Glomerular visceral epithelial cell (primary cell): ENCODE data around the gene DCDC1.

Source experiments
- DNase-seq: peaks from one replicate; pipeline ENCODE4 v3.0.0-alpha.2; 2016; ENCODE audit errors: extremely low spot score

DCDC1 gene

GRCh38 chr11:31231601-31232000 is 137.9 kb downstream of the DCDC1 start:
- no peak for DNase-seq

DNA sequence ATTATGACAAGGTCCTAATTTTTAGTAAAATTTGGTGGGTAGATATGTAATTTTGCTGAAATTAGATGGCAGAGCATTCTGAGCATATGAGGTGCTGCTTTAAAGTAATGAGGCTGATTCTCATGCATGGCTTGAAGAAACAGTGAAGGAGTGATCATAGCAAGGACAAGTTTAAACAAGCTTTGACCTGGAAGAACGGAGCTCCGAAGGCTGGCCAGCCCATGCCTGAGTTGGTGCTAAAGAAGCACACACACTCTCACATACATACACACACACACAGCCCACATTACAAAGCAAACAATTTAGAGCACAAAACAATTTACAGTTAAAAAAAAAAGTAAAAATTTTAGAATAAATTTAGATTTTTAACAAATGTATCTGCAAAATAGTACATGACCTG is 150.7 kb downstream of the DCDC1 start:
- DNase-seq = no peak

DNA sequence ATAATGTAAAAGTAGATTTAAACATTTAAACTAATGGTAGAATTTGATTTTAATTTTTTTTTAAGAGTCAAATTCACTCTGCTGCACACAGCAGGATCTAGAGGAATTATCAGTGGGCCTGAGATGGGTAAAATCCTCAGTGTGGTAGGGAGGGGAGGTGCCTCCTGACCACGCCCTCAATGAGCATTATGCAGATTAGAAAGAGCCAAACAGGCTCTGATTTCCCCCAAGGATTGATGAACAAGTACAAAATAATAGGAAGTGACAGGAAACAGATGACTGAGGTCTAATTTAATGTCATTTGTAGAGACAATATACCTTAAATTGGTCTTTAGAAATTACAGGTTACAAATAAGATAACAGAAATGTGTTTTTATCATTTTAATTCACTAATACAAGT is 155.2 kb downstream of the DCDC1 start:
- DNase-seq = no peak

DNA sequence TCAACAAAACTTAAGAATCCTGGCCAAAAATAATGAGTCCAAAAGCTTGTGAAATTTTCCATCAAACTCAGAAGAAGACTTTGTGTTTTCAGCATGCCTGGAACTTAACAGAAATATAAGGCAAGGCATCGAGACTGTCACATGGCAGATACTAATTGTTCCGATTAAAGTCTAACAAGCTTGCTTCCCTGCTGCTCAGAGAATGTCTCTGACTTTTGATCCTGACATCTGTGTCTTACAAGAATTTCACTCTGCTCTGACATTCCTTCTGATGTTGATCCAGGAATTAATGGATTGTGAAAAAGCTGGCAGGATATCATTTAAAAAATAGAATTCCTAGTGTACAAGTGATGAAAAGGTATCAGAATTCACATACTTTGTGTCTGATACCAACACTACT is 170.2 kb downstream of the DCDC1 start:
- DNase-seq = no peak

DNA sequence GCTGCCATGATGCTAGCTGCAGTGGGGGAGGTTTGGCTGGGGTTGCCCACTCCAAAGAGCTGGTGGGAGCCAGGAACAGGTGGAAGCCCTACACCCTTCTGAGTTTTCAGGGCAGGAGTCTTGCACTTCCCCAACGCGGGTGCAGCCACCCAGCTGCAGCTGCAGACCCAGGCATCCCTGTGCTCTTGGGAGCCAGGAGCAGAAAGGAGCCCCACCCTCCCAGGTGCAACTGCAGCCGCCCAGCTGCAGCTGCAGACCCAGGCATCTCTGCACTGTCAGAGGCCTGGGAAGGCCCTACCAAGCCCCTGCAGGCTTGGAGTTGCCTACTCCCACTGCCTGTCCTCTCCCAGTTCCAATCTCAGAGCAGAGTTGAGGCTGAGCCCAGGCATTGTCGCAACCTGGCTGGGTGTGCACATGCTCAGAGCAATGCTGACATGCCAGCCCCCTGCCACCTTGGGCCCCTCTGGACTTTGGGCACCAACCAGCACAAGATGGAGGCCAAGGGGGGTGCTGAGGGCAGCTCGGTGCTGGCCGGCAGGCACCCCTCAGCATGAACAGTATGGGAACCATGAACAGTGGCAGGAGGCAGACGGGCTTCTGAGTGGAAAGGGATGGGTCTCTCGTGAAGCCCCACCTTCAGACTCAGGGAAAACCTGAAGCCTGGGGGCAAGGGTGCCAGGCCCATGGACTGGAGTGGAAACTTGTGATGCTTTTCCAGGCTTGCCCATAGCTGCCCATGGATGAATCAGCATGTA is 195.4 kb downstream of the DCDC1 start:
- no peak for DNase-seq

DNA sequence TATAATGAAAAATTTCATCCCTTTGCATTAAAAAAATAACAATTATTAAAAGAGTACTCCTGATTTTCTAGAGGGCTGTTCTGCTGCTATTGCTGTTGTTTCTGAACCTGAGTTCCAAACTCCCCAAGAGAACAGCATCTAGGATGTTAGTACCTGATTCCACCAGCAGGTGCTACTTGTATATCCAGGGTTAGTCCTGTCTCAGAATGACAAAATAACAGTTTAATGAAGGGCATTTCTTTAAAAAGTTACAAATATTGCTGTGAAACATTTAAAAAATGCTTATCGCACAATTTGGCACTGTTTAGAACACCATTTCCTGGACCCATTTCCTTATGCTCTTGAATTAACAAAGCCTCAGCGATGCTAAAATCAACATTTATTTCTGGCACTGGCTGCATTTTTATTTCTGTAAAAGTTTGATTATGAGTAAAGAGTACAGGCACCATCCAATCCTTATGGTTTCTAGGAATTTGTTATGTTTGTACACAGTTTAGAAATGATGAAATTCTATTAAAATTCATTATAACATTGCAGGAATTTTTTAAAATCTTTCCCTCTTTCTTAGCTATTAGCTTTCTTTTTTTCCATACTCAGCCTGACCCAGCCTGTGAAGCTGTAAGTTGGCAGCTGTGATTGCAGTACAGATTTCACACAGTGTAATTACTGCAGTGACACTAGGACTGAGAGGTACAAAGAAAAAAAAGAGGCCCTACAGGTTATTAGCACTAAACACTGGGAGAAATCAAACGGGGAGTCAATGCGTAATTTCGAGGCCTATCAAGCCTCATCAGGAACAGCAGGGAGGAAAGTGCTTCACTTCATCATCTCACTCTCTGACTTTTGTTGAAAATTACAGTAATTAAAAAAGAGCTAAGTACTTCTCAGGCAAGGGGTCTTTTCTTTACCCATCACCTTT is 208.8 kb downstream of the DCDC1 start:
- DNase-seq = no peak

GRCh38 chr11:31150841-31151240 is 218.7 kb downstream of the DCDC1 start:
- DNase-seq = no peak

DNA sequence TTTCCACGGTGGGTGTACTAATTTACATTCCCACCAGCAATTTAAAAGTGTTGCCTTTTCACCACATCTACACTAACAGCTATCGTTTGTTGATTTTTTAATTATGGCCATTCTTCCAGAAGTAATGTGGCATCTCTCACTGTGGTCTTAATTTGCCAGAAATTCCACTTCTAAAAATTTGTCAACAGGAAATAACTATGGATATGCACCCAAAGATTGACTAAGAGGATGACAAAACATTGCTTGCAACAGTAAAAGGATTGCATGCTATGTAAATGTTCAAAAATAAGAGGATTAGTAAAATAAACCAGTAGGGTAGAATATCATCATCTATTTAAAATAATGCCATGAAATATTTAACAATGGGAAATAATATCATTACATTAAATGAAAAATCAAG is 219.5 kb downstream of the DCDC1 start:
- no peak for DNase-seq

- DNase-seq = no peak
These were observed 227.8 kb downstream of the DCDC1 start for GRCh38 chr11:31141789-31142188.

DNA sequence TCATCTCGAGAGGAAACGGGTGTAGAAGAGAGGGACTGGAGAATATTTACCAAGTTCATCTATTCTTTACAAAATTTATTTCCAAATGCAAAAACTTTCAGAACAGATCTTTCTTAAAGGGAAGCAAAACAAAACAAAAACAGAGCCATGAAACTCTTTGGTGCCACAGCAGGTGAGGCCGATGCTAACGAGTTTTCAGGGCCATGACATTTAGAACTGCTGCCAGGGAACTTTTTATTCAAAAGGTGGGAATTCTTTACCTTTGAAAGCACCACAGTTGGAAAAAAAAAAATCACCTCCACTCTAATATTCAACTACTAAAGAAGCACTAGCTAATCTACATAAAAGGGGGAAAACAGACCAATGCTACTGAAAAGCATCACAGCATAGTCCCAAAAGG is 230.1 kb downstream of the DCDC1 start:
- DNase-seq = no peak

DNA sequence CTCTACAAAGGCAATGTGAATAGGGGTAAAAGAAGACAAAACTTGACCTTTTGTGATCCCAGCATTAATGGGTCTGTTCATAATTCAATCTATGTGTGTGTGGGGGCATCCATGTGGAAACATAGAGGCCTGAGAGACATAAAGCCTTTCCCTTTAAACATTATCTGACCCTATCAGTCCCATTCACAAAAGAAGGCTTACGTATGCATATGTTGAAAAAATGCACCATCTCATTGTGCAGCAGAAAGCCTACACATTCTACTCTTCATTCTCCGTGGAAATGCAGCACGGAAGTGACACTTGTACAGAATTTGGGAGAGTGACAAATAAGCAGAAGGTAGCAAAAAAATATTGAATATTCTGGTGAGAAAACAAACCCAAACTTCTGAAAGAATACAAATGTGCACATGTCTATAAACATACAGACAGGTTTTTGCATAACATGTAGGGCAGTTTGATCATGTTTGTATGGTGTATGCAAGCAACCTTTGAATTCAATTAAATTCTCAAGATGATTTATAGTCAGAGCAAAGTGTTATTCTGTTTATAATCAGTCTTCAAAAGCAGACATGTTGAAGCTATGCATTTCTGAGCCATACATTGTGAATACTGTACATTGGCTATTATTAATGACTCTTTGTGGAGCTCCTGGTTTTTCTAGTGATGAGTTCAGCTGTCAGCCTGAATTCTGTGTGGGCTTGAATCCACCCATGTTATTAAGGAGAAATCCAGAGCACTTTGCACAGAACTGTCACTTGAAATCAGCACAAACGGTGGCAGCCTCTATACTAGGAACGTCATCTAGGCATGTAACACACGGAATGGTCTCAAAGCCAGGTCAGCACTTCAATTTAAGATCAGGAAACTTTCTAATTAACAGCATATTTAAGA is 236.8 kb downstream of the DCDC1 start:
- no peak for DNase-seq

- no peak for DNase-seq
These were observed 237.8 kb downstream of the DCDC1 start for GRCh38 chr11:31131760-31132159.

GRCh38 chr11:31127290-31127689 is 242.2 kb downstream of the DCDC1 start:
- no peak for DNase-seq

GRCh38 chr11:31120428-31120827 is 249.1 kb downstream of the DCDC1 start:
- DNase-seq = no peak

DNA sequence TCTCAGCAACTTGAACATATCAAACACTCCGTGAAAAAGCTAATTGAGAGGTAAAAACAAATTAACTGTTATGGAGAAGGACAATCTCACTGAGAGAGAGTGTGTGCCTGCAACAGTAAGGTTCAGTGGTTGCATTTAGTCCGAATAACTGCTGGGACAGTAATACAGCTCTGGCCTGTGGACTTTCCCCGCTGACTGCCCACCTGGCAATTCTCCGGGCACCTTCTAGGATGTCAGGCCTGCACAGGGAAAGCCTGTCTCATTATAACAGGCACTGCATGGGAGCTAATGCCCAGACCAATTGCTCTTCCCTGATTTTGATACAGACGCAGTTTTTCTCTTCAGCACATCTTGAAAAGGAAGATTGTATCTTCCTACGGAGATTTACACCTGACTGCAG is 251.0 kb downstream of the DCDC1 start:
- DNase-seq = no peak

DNA sequence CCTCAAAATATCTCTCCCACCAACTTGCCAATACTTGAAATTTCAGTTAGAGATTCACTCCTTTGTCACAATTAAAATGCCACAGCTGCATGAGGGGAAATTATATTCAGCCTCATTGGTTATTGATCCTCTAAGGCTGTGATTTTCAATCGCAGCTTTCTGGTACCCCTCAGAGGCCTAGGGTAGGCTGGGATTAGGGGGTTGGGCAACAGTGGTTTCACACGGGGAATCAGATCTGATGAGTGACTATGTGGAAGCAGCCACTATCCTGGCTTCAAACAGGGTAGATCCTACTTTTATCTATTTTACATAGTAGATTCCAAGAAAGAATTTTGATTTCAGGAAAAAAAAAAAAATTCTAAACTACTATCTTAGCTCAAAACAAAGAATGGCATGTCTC is 252.5 kb downstream of the DCDC1 start:
- DNase-seq = no peak

GRCh38 chr11:31114442-31114841 is 255.1 kb downstream of the DCDC1 start:
- DNase-seq = peak; percentile 6

- no peak for DNase-seq
These were observed 258.7 kb downstream of the DCDC1 start for GRCh38 chr11:31110830-31111229.

DNA sequence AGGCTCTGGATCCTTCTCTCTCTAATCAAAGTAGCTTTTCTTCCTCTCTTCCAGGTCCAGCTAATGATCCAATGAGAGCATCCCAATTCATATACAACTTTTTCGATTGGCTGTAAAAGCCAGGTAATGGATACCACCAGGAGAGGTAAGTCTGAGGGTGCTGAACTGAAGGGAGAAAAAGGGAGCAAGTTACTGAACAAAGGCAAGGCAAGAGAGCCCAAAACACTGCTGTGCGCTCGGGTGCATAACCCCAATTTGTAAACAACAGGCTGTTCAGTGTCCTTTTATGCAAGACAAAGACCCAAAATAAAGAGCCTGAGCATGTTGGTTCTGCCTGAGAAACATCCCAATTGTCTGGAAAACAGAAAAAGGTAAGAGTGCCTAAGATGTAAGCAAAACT is 260.1 kb downstream of the DCDC1 start:
- no peak for DNase-seq

DNA sequence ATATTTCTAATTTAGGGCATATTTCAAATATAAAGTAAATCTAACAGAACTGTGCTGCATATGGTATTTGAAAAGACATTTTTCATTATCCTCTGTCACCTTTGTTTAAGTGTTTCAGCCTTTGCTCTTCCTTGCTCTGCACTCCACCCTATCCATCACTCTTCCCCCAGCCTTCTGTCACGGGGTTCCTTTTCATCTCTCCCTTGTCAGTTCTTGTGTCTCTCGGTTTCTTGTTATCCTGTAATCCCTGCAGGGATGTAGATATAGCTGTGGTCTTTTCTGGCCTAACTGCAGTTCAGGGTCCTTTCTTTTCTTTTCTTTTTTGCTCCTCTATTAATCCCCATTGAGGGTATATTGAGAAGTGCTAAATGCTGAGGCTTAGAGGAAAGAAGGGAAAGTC is 261.9 kb downstream of the DCDC1 start:
- DNase-seq = no peak

- DNase-seq = peak; percentile 46
These were observed 262.5 kb downstream of the DCDC1 start for GRCh38 chr11:31106968-31107576.

DNA sequence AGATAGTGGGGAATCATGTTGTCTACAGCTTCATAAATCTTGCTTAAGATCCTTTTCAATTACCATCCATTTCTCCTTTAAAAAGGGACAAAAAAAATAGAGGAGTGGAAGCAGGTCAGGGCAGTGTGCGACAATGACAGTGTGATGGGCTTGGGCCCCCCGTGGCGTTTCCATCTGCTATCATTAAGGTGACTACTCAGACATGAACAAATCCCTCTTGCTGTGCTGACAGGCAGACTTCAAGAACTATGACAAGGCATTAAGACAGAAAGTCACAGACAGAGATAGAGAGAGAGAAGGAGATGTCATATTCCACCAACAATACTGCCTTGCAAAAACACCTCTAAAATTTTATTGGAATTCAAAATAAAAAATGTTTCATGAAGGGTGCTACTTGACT is 263.2 kb downstream of the DCDC1 start:
- DNase-seq = no peak
